Mesothelial cell of epicardium (in vitro differentiated cells): ENCODE measurements around the gene CSNK2B. TPM values are rescaled to one million over a fixed set of nuclear protein-coding genes. Genes with fewer than 3 reads are reported as not detected.

Experiments
- DNase-seq, 2 experiments: peaks; one replicate each; pipeline ENCODE4 v3.0.0; 2021; ENCODE audit warnings: low spot score in 2 of 2; ENCODE audit not compliant: unreplicated experiment in 2 of 2
- H3K27ac Mint-ChIP-seq: 2 replicates; pipeline ENCODE4 v1.8.0; 2021; ENCODE audit warnings: mixed read lengths
- H3K27me3 Mint-ChIP-seq: 2 replicates; pipeline ENCODE4 v1.8.0; 2021; ENCODE audit warnings: low read depth, mixed read lengths
- H3K36me3 Mint-ChIP-seq: 2 replicates; pipeline ENCODE4 v1.8.0; 2021; ENCODE audit warnings: mixed read lengths
- H3K4me1 Mint-ChIP-seq: 2 replicates; pipeline ENCODE4 v1.8.0; 2021; ENCODE audit warnings: mixed read lengths
- H3K4me3 Mint-ChIP-seq: 2 replicates; pipeline ENCODE4 v1.8.0; 2021; ENCODE audit warnings: mild to moderate bottlenecking, moderate library complexity, mixed read lengths
- H3K9me3 Mint-ChIP-seq: 2 replicates; pipeline ENCODE4 v1.8.0; 2021; ENCODE audit warnings: mixed read lengths
- CTCF ChIP-seq: fragments of 200-600 bp; sonication (generic); IDR thresholded peaks from one replicate; pipeline ENCODE4 v1.5.0; 2021; ENCODE audit warnings: antibody characterized with exemption; ENCODE audit not compliant: unreplicated experiment
- total RNA-seq: library from RNA; stranded (reverse); gene quantifications from 3 replicates; pipeline ENCODE4 v1.2.1, GENCODE V29; 2021

CSNK2B gene
- total RNA-seq, 1 donor from 2014 or later: 157 TPM

- Mint-ChIP-seq H3K4me3 (peak overlapping the region; percentile 81), H3K36me3 (peaks cover 25% of the 10 kb centered on the region), H3K27ac (peak overlapping the region; percentile 95), H3K9me3 (no peaks in the 10 kb centered on the region), H3K4me1 (peaks cover 24% of the 10 kb centered on the region), H3K27me3 (no peaks in the 10 kb centered on the region)
- TF ChIP-seq CTCF: no peak
- no peak for DNase-seq
Measured at GRCh38 chr6:31621991-31622390, 43.9 kb upstream of the CSNK2B start.

- Mint-ChIP-seq H3K27ac (peak overlapping the region; percentile 95), H3K4me1 (peaks cover 24% of the 10 kb centered on the region), H3K27me3 (no peaks in the 10 kb centered on the region), H3K36me3 (peaks cover 31% of the 10 kb centered on the region), H3K9me3 (no peaks in the 10 kb centered on the region), H3K4me3 (peak overlapping the region; percentile 81)
- no peak for DNase-seq
- no peak for TF ChIP-seq CTCF
Measured at GRCh38 chr6:31622684-31623091, 43.2 kb upstream of the CSNK2B start.

- no peaks in the 10 kb centered on the region for H3K27me3 Mint-ChIP-seq
- H3K9me3 Mint-ChIP-seq: no peaks in the 10 kb centered on the region
- H3K36me3 Mint-ChIP-seq: peaks cover 37% of the 10 kb centered on the region
- H3K27ac Mint-ChIP-seq: peak overlapping the region; percentile 36
- H3K4me1 Mint-ChIP-seq: peaks cover 24% of the 10 kb centered on the region
- TF ChIP-seq CTCF: no peak
- DNase-seq: no peak
- no peak overlapping the region for H3K4me3 Mint-ChIP-seq
Measured at GRCh38 chr6:31624070-31624469, 41.8 kb upstream of the CSNK2B start.

- H3K4me3 Mint-ChIP-seq: no peak overlapping the region
- no peak overlapping the region for H3K27ac Mint-ChIP-seq
Measured at GRCh38 chr6:31626952-31627351, 38.9 kb upstream of the CSNK2B start.

GRCh38 chr6:31627690-31628287 is 38.1 kb upstream of the CSNK2B start:
- Mint-ChIP-seq H3K36me3 (peaks cover 53% of the 10 kb centered on the region), H3K4me3 (no peak overlapping the region), H3K4me1 (peaks cover 7% of the 10 kb centered on the region), H3K9me3 (no peaks in the 10 kb centered on the region), H3K27me3 (no peaks in the 10 kb centered on the region), H3K27ac (no peak overlapping the region)
- no peak for DNase-seq
- no peak for TF ChIP-seq CTCF

More at GRCh38 chr6:31626952-31627351, 38.9 kb upstream of the CSNK2B start:
- TF ChIP-seq CTCF: no peak
- Mint-ChIP-seq H3K4me1 (peaks cover 16% of the 10 kb centered on the region), H3K36me3 (peaks cover 54% of the 10 kb centered on the region), H3K27me3 (no peaks in the 10 kb centered on the region), H3K9me3 (no peaks in the 10 kb centered on the region)
- DNase-seq: no peak

GRCh38 chr6:31629014-31629413 is 36.9 kb upstream of the CSNK2B start:
- Mint-ChIP-seq H3K36me3 (peaks cover 52% of the 10 kb centered on the region), H3K4me1 (no peaks in the 10 kb centered on the region), H3K27me3 (no peaks in the 10 kb centered on the region), H3K4me3 (no peak overlapping the region), H3K9me3 (no peaks in the 10 kb centered on the region), H3K27ac (no peak overlapping the region)
- TF ChIP-seq CTCF: no peak
- no peak for DNase-seq
